ENCODE results near the gene GYPC.

Gene GYPC

GRCh38 chr2:126732682-126733245 is 76.8 kb downstream of the GYPC start:
- no peak for DNase-seq (ENCODE audit: low spot score)

- DNase-seq (ENCODE audit: low spot score), result no peak
Observed at GRCh38 chr2:126733795-126734194, 77.8 kb downstream of the GYPC start.

DNA sequence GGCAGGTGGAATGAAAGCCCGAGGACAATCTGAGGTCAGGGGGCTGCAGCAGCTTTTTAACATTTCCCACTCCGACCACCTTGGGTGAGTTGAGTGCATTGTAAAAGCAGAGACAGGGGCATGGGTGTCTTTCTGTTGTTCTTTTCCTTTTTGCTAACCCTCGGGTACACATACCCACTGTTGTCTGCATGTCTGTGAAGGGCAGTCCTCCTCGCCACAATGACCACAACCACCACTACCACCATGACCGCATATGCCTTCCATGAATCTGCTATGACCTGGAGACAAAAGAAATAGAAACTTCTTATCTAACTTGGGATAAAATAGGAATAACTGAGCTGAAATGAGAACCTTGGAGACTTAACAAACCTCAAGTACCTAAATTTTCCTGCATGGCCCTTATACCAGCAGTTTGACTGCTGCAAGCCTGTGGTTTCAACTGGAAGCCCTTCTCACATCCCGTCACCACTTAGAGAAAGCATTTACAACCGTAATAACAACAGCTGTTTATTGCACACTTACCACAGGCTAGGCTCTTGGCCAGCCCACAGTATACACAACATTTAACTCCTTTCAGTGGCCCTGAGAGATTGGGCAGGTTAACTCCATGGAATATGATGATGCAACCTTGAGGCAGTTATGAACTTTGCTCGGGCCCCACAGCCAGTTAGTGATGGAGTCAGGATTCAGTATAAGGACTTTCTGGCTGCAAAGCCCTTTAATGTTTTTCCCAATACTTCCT is 80.3 kb downstream of the GYPC start:
- DNase-seq (ENCODE audit: low spot score), result no peak

- no peak for DNase-seq (ENCODE audit: low spot score)
Observed at GRCh38 chr2:126739141-126739540, 83.2 kb downstream of the GYPC start.

GRCh38 chr2:126744640-126745039 is 88.7 kb downstream of the GYPC start:
- no peak for DNase-seq (ENCODE audit: low spot score)

Measured in kidney tubule cell (primary cell).